GM10266 (cell line): ENCODE data around the gene TIGD3.

Experiments
- DNase-seq: peaks from one replicate; pipeline ENCODE4 v3.0.0; 2012; ENCODE audit errors: extremely low spot score
- CTCF ChIP-seq: IDR thresholded peaks from 2 replicates; pipeline ENCODE4 v1.5.1; 2012; ENCODE audit warnings: mild to moderate bottlenecking, low read depth; ENCODE audit not compliant: control insufficient read depth, insufficient read depth; ENCODE audit errors: missing control alignments

TIGD3 gene

GRCh38 chr11:65396769-65397745, 42.5 kb downstream of the TIGD3 start:
- TF ChIP-seq CTCF: no peak
- no peak for DNase-seq

GRCh38 chr11:65398362-65398910, 43.9 kb downstream of the TIGD3 start:
- no peak for TF ChIP-seq CTCF
- DNase-seq: no peak

GRCh38 chr11:65399249-65399648, 44.7 kb downstream of the TIGD3 start:
- no peak for DNase-seq
- no peak for TF ChIP-seq CTCF

GRCh38 chr11:65399845-65400244, 45.3 kb downstream of the TIGD3 start:
- DNase-seq: no peak

GRCh38 chr11:65400307-65401072, 45.9 kb downstream of the TIGD3 start:
- no peak for TF ChIP-seq CTCF
- no peak for DNase-seq

More at GRCh38 chr11:65399845-65400244, 45.3 kb downstream of the TIGD3 start:
- TF ChIP-seq CTCF: no peak

- TF ChIP-seq CTCF: no peak
- DNase-seq: no peak
These were observed 46.7 kb downstream of the TIGD3 start for GRCh38 chr11:65401073-65401802.
